Mucosa of rectum (tissue), 2 donors: ENCODE measurements around the gene KRTAP25-1.

Source experiments
- H3K27ac ChIP-seq, 2 donors: one replicate each; pipeline ENCODE4 v1.7.0; 2013; ENCODE audit warnings: inconsistent platforms in 2 of 2, low read depth in 2 of 2, low read length in 2 of 2
- H3K27me3 ChIP-seq, 2 donors: one replicate each; pipeline ENCODE4 v1.7.0; 2013; ENCODE audit warnings: low read length in 2 of 2; ENCODE audit not compliant: control insufficient read depth in 2 of 2, insufficient read depth in 2 of 2
- H3K36me3 ChIP-seq, 2 donors: one replicate each; pipeline ENCODE4 v1.7.0; 2013; ENCODE audit warnings: low read length in 2 of 2; ENCODE audit not compliant: control insufficient read depth in 2 of 2, insufficient read depth in 2 of 2
- H3K4me1 ChIP-seq, 2 donors: one replicate each; pipeline ENCODE4 v1.7.0; 2013; ENCODE audit warnings: low read length in 2 of 2, mild to moderate bottlenecking in 1 of 2; ENCODE audit not compliant: control insufficient read depth in 2 of 2, insufficient read depth in 2 of 2
- H3K4me3 ChIP-seq, 2 donors: one replicate each; pipeline ENCODE4 v1.7.0; 2013; ENCODE audit warnings: low read length in 2 of 2
- H3K9ac ChIP-seq, 2 donors: one replicate each; pipeline ENCODE4 v1.7.0; 2013; ENCODE audit warnings: low read length in 2 of 2, low read depth in 1 of 2, mild to moderate bottlenecking in 1 of 2
- H3K9me3 ChIP-seq, 2 donors: one replicate each; pipeline ENCODE4 v1.7.0; 2013; ENCODE audit warnings: low read length in 2 of 2; ENCODE audit not compliant: control insufficient read depth in 2 of 2
- donor health status: healthy.
- donor health status: Normal muscosa, but diverticular disease.

The KRTAP25-1 gene

GRCh38 chr21:30315701-30316100 is 26.4 kb upstream of the KRTAP25-1 start:
- Histone ChIP-seq H3K9ac (no peak overlapping the region), H3K9me3 (no peaks in the 10 kb centered on the region), H3K27me3 (no peaks in the 10 kb centered on the region), H3K27ac (no peak overlapping the region), H3K36me3 (no peaks in the 10 kb centered on the region), H3K4me3 (no peak overlapping the region), H3K4me1 (no peaks in the 10 kb centered on the region)

- Histone ChIP-seq H3K9me3 (no peaks in the 10 kb centered on the region), H3K27ac (no peak overlapping the region), H3K9ac (no peak overlapping the region), H3K27me3 (no peaks in the 10 kb centered on the region), H3K4me3 (no peak overlapping the region), H3K36me3 (no peaks in the 10 kb centered on the region), H3K4me1 (no peaks in the 10 kb centered on the region)
These were observed 17.6 kb upstream of the KRTAP25-1 start for GRCh38 chr21:30306884-30307283.

DNA sequence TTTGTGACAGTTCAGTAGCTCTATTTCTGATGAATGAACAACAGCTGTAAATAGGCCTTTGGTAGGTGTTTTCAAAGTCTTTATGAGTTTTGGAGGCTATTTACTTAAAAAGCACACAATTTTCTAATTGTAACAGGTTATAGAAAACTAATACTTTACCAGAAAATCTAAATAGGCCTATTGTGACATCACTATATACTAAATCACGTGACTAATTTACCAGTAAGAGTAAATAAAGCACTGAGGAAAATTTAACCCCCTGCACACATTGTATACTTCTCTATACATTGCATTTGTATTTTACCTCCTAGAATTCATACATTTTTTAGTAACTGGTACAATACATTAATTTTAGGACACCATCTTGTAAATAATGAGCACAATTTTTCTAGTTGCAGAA is 15.8 kb upstream of the KRTAP25-1 start:
- Histone ChIP-seq H3K27me3 (no peaks in the 10 kb centered on the region), H3K4me1 (no peaks in the 10 kb centered on the region), H3K9ac (no peak overlapping the region), H3K36me3 (no peaks in the 10 kb centered on the region), H3K4me3 (no peak overlapping the region), H3K27ac (no peak overlapping the region), H3K9me3 (no peaks in the 10 kb centered on the region)

- H3K36me3 ChIP-seq, result no peaks in the 10 kb centered on the region
- no peaks in the 10 kb centered on the region for H3K9me3 ChIP-seq
- H3K4me1 ChIP-seq, result no peaks in the 10 kb centered on the region
- H3K27ac ChIP-seq, result no peak within 1 kb of the TSS
- H3K9ac ChIP-seq, result no peak within 1 kb of the TSS
- no peaks in the 10 kb centered on the region for H3K27me3 ChIP-seq
- no peak within 1 kb of the TSS for H3K4me3 ChIP-seq
These were observed 6.5 kb downstream of the KRTAP25-1 start, which contains the start of gene KRTAP24-1 for GRCh38 chr21:30282850-30283249. KRTAP24-1 (minus strand) TSS chr21:30282950; CDS start chr21:30282932, 18 bp downstream.

DNA sequence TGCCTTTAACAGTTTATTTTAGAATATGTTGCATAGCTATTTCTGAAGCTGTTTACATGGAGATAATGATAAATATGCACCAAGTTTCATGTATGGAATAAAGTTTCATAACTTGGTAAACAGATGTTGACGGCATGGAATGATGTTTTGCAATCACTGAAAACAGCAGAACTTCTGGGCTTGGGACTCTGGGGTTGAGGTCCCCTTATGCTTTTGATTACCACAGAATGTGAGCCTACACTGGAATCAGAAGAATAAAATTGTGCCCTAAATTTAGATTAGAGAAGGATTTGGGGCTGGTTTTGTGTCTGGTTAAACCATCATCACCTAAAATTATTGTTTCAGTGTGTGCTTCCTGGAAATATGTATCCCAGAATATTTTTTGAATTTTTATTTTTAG is 17.7 kb downstream of the KRTAP25-1 start:
- Histone ChIP-seq H3K27me3 (no peaks in the 10 kb centered on the region), H3K9me3 (no peaks in the 10 kb centered on the region), H3K36me3 (no peaks in the 10 kb centered on the region), H3K9ac (no peak overlapping the region), H3K4me1 (peaks cover 0 to 7% of the 10 kb centered on the region in 2 donors), H3K4me3 (no peak overlapping the region), H3K27ac (no peak overlapping the region)

GRCh38 chr21:30271156-30271555 is 18.2 kb downstream of the KRTAP25-1 start:
- Histone ChIP-seq H3K9me3 (no peaks in the 10 kb centered on the region), H3K4me3 (no peak overlapping the region), H3K27ac (no peak overlapping the region), H3K36me3 (no peaks in the 10 kb centered on the region), H3K9ac (no peak overlapping the region), H3K4me1 (peaks cover 0 to 7% of the 10 kb centered on the region in 2 donors), H3K27me3 (no peaks in the 10 kb centered on the region)

GRCh38 chr21:30269803-30270530 is 19.3 kb downstream of the KRTAP25-1 start:
- Histone ChIP-seq H3K27me3 (no peaks in the 10 kb centered on the region), H3K27ac (no peak overlapping the region), H3K4me3 (no peak overlapping the region), H3K36me3 (no peaks in the 10 kb centered on the region), H3K9me3 (no peaks in the 10 kb centered on the region), H3K4me1 (peaks cover 0 to 7% of the 10 kb centered on the region in 2 donors), H3K9ac (no peak overlapping the region)

DNA sequence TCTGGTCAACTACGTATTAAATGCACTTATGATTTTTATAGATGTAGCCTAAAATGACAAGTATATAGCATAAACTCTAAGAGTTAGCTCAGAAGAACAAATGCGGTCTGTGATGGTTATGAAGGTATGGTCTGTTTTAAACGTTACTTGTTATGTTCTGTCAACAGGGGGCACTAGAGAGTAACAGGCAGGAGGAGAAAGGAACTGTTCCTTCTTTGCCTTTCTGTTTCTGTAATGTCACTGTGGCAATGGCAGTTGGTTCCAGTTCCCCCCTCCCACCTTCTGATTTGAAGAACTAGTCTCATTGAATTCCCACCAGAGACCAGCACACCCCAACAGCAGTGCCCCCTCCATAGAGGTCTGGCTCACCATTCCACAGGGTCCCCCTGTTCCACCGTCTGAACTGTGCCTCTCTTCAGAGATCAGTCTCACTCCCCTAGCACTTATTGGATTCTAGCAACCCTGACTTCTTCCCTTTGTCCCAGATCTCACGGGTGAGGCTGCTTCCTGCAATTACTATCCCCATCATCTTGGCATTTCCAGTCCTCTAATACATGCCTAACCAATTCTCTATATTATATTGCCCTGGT is 20.6 kb downstream of the KRTAP25-1 start:
- Histone ChIP-seq H3K9me3 (no peaks in the 10 kb centered on the region), H3K9ac (no peak overlapping the region), H3K27me3 (no peaks in the 10 kb centered on the region), H3K27ac (no peak overlapping the region), H3K4me1 (peaks cover 0 to 7% of the 10 kb centered on the region in 2 donors), H3K4me3 (no peak overlapping the region), H3K36me3 (no peaks in the 10 kb centered on the region)

DNA sequence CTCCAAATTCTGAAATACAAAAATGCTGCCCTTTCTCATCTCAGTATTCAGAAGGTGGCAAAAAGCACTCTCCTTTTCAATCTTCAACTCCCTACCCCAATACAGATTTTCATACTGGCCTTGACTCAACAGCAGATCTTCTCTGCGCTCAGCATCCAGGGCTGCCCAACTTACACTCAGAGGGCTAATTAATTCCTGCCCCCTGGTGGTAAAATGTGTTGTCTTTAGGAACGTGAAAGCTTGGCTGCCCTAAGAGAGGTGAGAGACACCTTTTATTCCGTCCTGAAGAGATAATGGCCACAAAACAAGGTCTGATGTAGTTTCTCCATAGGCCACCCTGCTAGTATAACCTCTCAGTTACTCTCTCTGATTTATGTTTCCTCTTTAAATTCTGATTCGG is 31.5 kb downstream of the KRTAP25-1 start:
- H3K9me3 ChIP-seq, result no peaks in the 10 kb centered on the region
- no peak overlapping the region for H3K27ac ChIP-seq
- peaks cover 2 to 9% of the 10 kb centered on the region in 2 donors for H3K4me1 ChIP-seq
- no peak overlapping the region for H3K9ac ChIP-seq
- no peak overlapping the region for H3K4me3 ChIP-seq
- H3K36me3 ChIP-seq, result no peaks in the 10 kb centered on the region
- H3K27me3 ChIP-seq, result no peaks in the 10 kb centered on the region

DNA sequence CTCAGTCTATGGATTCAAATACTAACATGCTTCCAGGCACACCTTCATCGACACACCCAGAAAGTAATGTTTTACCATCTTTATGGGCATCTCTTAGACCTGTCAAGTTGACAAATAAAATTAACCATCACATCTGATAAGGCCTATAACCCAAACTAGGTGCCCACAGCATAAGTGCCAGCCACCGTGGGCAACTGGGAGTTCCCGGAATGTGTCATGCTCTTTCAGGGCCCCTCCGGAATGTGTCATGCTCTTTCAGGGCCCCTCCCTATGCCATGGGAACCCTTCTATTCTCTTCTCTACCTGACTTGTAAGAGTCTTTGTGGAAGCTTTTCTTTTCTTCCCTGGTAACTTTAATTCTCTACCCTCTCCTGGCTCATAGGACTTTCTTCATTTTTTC is 33.2 kb downstream of the KRTAP25-1 start:
- Histone ChIP-seq H3K4me3 (peak overlapping the region; percentile 9 to 38), H3K9ac (no peak overlapping the region), H3K36me3 (no peaks in the 10 kb centered on the region), H3K27ac (peak overlapping the region in 1 of 2 donors; percentile 53), H3K9me3 (no peaks in the 10 kb centered on the region), H3K27me3 (no peaks in the 10 kb centered on the region), H3K4me1 (peaks cover 2 to 9% of the 10 kb centered on the region in 2 donors)
